ENCODE data around the gene OSR1.
"Not testable (repeated sequence)": the region's sequence is repeated elsewhere in the genome, so short reads cannot be mapped to it uniquely, and the experiment has no call there.

OSR1 gene

DNA sequence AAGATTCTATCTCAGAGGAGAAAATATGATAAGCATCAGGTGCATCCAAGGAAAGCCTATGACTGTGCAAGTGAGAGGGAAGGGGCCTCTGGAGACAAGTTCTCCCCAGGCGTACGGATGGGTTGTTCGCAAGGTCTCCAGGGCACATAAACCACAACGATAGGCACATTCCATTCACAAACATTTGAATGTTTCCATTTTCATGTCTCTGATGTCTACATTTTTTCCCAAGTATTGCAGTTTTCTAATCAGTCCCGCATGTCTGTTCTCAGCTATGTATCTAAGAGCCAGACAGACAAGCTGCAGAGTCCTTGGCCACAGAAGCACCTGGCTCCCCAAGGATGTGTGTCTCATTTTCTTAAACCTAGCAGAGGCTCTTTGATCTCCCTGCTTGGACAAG is 28.0 kb downstream of the OSR1 start:
- DNase-seq = no peak

DNA sequence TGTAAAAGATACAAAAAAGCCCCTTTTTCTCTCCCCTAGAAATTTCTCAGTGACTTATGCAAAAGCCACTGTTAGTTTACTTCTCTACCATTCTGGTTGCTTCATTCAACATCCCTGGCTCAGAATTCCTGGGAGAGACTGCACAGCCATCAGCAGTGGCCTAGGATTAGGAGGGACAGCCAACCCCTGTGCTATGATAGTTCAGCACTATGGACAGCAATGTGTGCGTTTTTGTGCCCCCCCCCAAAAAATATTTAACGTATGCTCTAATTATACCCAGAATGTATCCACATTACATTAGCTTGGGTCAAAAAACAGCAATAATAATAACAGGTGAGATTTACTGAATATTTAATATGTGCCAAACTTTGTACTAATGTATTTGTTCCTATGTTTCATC is 29.0 kb downstream of the OSR1 start:
- DNase-seq = no peak

DNA sequence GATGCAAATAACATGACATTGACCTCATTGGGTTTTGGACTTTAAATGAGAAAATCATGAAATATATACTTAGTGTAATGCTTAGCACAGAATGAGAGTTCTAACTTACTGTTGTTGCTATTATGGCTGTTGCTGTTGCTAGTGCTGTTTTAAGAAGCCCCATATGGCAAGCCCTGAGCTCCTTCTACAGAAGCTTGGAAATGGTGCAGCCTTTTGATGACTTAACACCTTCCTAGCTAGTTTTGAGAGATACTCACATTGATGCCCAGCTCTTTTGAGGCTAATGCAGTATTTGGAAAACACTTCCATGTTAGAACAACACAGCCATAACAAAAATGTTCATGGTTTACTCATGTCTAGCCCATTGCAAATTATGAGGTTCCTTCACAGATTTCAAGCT is 30.9 kb downstream of the OSR1 start:
- no peak for DNase-seq

DNA sequence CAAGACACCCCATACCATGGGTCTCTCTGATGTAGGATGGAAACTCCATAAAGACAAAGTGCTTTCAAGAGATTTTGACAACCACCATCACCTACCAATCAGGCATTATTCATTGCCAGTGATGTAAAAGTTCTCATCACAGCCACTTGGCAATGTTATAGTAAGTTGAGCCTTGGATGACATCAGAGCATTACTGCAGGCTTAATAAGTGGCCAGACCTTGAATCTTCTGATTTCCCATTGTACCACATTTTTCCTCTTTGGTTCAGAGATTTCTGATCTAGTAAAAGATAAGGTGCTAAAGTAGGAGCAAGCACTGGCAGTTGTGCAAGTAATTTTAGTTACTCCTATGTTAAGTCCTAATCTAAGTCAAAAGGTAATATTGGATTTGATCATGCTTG is 36.5 kb downstream of the OSR1 start:
- DNase-seq = no peak

DNA sequence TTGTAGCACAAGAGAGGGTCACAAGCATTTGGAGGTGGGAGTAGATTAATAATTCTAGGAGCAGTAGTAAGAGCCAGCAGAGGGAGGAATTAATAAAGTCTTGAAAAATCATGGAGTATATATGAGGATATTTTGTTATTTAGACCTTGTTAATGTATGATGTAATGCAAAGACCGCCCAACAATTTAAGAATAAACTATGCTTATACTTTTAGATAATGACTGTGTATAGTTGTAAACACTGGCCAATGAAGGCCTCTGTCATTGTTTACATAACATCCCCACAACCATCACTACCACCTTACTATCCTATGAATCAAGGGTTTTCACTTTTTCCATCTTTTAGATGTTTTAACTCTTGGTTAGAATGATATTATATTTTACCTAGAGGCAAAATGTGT is 37.6 kb downstream of the OSR1 start:
- DNase-seq = no peak

DNA sequence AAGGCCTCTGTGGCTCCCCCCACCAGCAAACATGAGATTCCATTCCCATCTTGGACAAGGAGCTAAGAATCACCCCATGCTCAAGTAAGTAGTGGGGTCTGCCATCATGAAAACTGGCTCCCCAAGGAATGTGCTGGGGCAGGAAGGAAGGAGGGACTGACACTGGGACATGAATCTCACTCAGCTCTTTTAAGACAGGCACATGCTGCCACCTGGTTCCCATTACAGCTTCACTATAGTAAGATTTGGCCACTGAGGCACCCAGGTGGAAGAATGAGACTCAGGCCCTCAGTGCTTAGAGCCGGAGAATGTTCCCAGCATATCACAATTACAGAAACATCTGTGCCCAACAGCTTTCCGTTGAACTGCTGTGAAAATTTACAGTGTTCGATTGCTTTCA is 38.7 kb downstream of the OSR1 start:
- DNase-seq = no peak

DNA sequence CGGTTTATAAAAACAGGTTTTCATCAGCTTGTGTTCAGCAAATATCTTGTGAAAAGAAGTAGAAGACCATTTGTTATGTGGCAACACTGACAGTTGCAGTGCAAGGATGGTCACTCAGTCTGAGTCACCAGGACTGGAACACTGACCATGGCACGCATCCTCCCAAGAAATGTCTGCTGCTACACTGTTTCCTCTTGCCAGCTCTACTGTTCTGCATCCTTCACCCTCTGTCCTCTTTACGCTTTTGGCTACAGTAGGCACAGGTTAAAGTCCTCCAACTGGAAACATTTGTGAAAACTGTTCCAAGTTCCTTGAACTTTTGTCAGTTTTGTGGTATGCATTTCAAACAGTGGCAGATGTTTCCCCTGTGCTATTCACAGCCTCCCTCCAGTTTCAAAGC is 39.4 kb downstream of the OSR1 start:
- DNase-seq = no peak

DNA sequence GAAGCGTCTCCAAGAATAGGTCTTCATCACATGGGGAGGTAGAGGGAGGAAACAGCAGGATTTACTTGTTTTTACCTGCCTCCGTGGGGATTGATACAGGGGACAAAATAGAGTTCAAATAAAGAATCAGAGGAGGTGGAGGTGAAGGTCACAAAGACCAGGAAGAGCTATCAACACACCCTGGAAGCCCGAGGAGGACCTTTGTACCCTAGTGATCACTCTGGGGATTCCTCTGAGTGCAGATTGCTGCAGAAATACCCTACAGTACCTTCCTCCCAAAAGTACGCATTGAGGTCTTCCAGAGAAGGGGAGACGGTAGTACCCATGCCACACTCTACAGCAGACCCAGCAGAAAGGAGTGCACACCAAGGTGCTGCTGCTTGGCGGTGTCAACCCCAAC is 44.9 kb downstream of the OSR1 start:
- DNase-seq = no peak

DNA sequence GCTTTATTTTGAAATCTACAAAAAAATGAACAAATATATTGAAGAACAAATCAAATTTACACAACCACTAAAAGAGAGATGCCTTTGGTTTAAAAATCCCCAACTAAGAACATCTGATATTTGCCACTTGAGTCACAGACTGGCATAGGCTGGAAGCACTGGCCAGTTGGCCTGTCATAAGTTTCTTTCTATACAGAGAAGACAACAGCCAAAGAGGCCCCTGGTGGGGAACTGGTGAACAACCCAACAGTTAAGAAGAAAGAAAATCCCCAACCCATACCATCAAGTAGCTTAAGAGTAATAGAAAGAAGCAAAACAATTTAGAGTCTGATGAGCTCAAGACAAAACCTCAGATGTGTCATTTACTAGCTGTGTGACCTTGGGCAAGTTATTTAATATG is 45.5 kb downstream of the OSR1 start:
- DNase-seq = no peak

DNA sequence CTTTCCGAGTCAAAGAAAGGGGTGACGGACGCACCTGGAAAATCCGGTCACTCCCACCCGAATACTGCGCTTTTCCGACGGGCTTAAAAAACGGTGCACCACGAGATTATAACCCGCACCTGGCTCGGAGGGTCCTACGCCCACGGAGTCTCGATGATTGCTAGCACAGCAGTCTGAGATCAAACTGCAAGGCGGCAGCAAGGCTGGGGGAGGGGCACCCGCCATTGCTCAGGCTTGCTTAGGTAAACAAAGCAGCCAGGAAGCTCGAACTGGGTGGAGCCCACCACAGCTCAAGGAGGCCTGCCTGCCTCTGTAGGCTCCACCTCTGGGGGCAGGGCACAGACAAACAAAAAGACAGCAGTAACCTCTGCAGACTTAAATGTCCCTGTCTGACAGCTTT is 52.4 kb downstream of the OSR1 start:
- DNase-seq = not testable (repeated sequence)

DNA sequence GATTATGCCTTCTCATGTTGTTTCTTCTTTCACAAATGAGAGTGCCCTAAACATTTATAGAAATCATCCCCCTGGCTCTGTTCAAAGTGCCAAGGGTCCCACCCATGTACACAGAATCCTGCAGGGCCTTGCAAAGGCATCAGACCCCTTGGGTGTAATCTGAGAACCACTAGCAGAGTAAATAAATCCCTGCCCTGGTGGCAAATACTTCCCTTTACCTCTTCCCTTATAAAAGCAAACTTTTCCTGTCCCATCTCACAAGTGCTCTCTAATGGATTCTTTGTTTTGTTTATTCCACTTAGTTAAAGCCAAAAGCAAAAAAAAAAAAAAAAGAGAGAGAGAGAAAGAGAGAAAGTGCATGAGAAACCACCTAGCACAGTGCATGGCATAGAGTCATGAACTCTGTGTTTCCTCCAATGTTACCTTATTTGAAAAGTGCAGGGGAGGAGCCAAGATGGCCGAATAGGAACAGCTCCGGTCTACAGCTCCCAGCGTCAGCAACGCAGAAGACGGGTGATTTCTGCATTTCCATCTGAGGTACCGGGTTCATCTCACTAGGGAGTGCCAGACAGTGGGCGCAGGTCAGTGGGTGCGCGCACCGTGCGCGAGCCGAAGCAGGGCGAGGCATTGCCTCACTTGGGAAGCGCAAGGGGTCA is 52.9 kb downstream of the OSR1 start:
- not testable (repeated sequence) for DNase-seq

DNA sequence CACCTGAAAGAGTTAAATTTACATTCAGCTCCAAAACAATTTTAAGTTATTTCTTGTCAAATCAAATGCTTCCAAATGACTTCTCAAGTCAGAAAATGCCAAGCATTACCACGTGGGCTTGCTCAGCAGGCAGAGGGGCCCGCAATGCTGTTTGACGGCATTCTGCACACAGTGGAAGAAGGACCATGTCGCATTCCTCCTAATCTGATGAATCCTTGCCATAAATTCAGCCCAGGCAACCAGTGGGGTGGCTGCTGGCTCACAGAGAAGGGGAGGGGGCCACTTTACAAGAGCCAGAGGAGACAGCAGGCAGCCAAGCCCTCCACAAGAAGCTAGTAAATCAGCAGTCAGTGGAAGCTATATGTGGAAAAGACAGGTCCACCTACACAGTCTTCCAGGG is 56.7 kb downstream of the OSR1 start:
- DNase-seq = no peak
